Keratinocyte (primary cell): ENCODE data around the gene HPCAL4. TPM values are rescaled to one million over a fixed set of nuclear protein-coding genes. Genes with fewer than 3 reads are reported as not detected.

ENCODE experiments used
- DNase-seq: peaks from one replicate; pipeline ENCODE4 v3.0.0-alpha.2; 2011; ENCODE audit warnings: low read depth, missing footprints, low spot score
- FAIRE-seq: peaks from 2 replicates; lab custom pipeline; 2011; peaks lifted over from hg19 to GRCh38; lab: Jason Lieb, UNC
- H2AFZ ChIP-seq: 2 replicates; pipeline ENCODE4 v1.6.0; 2012; ENCODE audit warnings: low read length, control low read depth, inconsistent platforms; ENCODE audit not compliant: control insufficient read depth
- H3K27ac ChIP-seq: 2 replicates; pipeline ENCODE4 v1.5.1; 2011; ENCODE audit warnings: low read length; ENCODE audit not compliant: control insufficient read depth, insufficient read depth
- H3K27me3 ChIP-seq: 3 replicates; pipeline ENCODE4 v1.6.0; 2011; ENCODE audit warnings: low read length; ENCODE audit not compliant: control insufficient read depth, insufficient read depth; ENCODE audit errors: extremely low read depth
- H3K36me3 ChIP-seq, 2 experiments: 2 replicates in 1 of 2; 3 replicates in 1 of 2; pipeline ENCODE4 v1.5.1; 2011; ENCODE audit warnings: low read length in 2 of 2, mild to moderate bottlenecking in 1 of 2; ENCODE audit not compliant: control insufficient read depth in 2 of 2, insufficient read depth in 2 of 2; ENCODE audit errors: extremely low read depth in 1 of 2
- H3K4me1 ChIP-seq: 3 replicates; pipeline ENCODE4 v1.5.1; 2011; ENCODE audit warnings: low read length; ENCODE audit not compliant: control insufficient read depth, insufficient read depth; ENCODE audit errors: extremely low read depth
- H3K4me2 ChIP-seq: 3 replicates; pipeline ENCODE4 v1.6.0; 2011; ENCODE audit warnings: low read depth, low read length; ENCODE audit not compliant: control insufficient read depth, insufficient read depth; ENCODE audit errors: extremely low read depth
- H3K4me3 ChIP-seq, 3 experiments: fragments of 200-600 bp in 1 of 3; sonication (generic) in 1 of 3; 2 replicates in 2 of 3; 3 replicates in 1 of 3; pipeline ENCODE4 v1.5.1; 2011 to 2016; ENCODE audit warnings: low read length in 3 of 3, mild to moderate bottlenecking in 3 of 3, control low read depth in 2 of 3, inconsistent platforms in 1 of 3, low read depth in 1 of 3, mixed read lengths in 1 of 3, mixed run types in 1 of 3, moderate library complexity in 1 of 3; ENCODE audit not compliant: control insufficient read depth in 2 of 3, insufficient read depth in 2 of 3; ENCODE audit errors: extremely low read depth in 1 of 3
- H3K79me2 ChIP-seq: 2 replicates; pipeline ENCODE4 v1.6.0; 2012; ENCODE audit warnings: low read length; ENCODE audit not compliant: control insufficient read depth, insufficient read depth
- H3K9ac ChIP-seq: 3 replicates; pipeline ENCODE4 v1.6.0; 2011; ENCODE audit warnings: low read length; ENCODE audit not compliant: control insufficient read depth, insufficient read depth; ENCODE audit errors: extremely low read depth
- H3K9me1 ChIP-seq: 3 replicates; pipeline ENCODE4 v1.6.0; 2011; ENCODE audit warnings: low read length; ENCODE audit not compliant: control insufficient read depth, insufficient read depth; ENCODE audit errors: extremely low read depth
- H3K9me3 ChIP-seq: 2 replicates; pipeline ENCODE4 v1.5.1; 2012; ENCODE audit warnings: low read depth, low read length; ENCODE audit not compliant: control insufficient read depth
- H4K20me1 ChIP-seq: 3 replicates; pipeline ENCODE4 v1.6.0; 2011; ENCODE audit warnings: low read length; ENCODE audit not compliant: control insufficient read depth, insufficient read depth; ENCODE audit errors: extremely low read depth
- EZH2 ChIP-seq: IDR thresholded peaks from one replicate; pipeline ENCODE4 v1.6.1; 2012; ENCODE audit warnings: inconsistent platforms, mild to moderate bottlenecking, low read length, moderate library complexity
- dilution Hi-C: fragments of 300-500 bp; cut with MboI; formaldehyde crosslinking; loops from one replicate; pipeline ENCODE4 v1.7.0; 2020; ENCODE audit warnings: low sequenced_read_pairs; ENCODE audit not compliant: extremely low pct_ligation_motif_present
- polyA plus RNA-seq, 5 experiments: library from polyadenylated mRNA; depleted of rRNA in 3 of 5; stranded (reverse) in 3 of 5; stranded (forward) in 1 of 5; unstranded in 1 of 5; fragments of >200 nt; gene quantifications; 1 replicate in 1 of 5; 2 replicates in 3 of 5; 3 replicates in 1 of 5; pipeline versions ENCODE4 v1.2.1 to v1.2.3, GENCODE V29; 2011 to 2012; ENCODE audit warnings: missing spikeins in 2 of 5, low read depth in 1 of 5, low replicate concordance in 1 of 5
- TF ChIP-seq, protein P1 (sequence below), 3 experiments: IDR thresholded peaks in 1 of 3; conservative IDR thresholded peaks in 1 of 3; optimal IDR thresholded peaks in 1 of 3; 2 replicates in 2 of 3; 3 replicates in 1 of 3; pipeline versions ENCODE3 to v1.5.1; 2011; ENCODE audit warnings: low read length in 3 of 3, mild to moderate bottlenecking in 3 of 3, moderate library complexity in 2 of 3, control low read depth in 1 of 3, inconsistent platforms in 1 of 3; ENCODE audit not compliant: insufficient read depth in 2 of 3; ENCODE audit errors: extremely low read depth in 1 of 3

HPCAL4 gene
- polyA plus RNA-seq, 1 donor (not counting 4 experiments of a cell fraction or from before 2014, with no cell fraction given), result not detected

DNA sequence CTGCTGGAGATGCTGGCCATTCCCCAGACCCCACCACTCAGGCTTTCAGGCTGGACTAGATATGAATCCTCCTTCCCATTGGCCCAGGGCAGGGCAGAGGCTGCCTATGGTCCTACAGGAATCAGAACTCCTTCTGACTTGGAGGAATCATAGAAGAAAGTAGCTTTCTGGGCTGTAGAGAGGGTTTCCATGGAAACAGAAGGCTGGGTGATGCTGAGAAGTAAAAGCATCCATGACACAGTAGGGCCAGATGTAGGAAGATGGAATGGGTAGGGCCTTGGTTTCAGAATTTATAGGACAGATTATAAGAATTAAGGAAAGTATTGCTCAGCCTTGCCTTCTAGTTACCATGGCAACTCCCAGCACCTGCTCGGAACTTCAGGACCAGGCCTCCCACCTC, 28.4 kb downstream of the HPCAL4 start:
- Histone ChIP-seq H3K4me2 (no peak overlapping the region), H4K20me1 (no peaks in the 10 kb centered on the region), H3K9me3 (no peaks in the 10 kb centered on the region), H3K36me3 (no peaks in the 10 kb centered on the region), H3K9ac (no peak overlapping the region), H3K4me3 (no peak overlapping the region), H3K79me2 (no peaks in the 10 kb centered on the region), H3K27ac (no peak overlapping the region), H2AFZ (no peak overlapping the region), H3K4me1 (no peaks in the 10 kb centered on the region), H3K9me1 (no peaks in the 10 kb centered on the region), H3K27me3 (peaks cover 20% of the 10 kb centered on the region)
- TF ChIP-seq, protein P1, sequence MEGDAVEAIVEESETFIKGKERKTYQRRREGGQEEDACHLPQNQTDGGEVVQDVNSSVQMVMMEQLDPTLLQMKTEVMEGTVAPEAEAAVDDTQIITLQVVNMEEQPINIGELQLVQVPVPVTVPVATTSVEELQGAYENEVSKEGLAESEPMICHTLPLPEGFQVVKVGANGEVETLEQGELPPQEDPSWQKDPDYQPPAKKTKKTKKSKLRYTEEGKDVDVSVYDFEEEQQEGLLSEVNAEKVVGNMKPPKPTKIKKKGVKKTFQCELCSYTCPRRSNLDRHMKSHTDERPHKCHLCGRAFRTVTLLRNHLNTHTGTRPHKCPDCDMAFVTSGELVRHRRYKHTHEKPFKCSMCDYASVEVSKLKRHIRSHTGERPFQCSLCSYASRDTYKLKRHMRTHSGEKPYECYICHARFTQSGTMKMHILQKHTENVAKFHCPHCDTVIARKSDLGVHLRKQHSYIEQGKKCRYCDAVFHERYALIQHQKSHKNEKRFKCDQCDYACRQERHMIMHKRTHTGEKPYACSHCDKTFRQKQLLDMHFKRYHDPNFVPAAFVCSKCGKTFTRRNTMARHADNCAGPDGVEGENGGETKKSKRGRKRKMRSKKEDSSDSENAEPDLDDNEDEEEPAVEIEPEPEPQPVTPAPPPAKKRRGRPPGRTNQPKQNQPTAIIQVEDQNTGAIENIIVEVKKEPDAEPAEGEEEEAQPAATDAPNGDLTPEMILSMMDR (optimal IDR thresholded peaks at IDR 0.05 in 1 of 3, IDR thresholded peaks at IDR 0.05 in 1 of 3, conservative IDR thresholded peaks at IDR 0.05 in 1 of 3; ENCODE audit: extremely low read depth in 1 of 3, insufficient read depth in 2 of 3, low read length in 3 of 3), result no peak
- TF ChIP-seq EZH2, result no peak
- FAIRE-seq, result no peak
- dilution Hi-C loops, result no loop called here
- no peak for DNase-seq

DNA sequence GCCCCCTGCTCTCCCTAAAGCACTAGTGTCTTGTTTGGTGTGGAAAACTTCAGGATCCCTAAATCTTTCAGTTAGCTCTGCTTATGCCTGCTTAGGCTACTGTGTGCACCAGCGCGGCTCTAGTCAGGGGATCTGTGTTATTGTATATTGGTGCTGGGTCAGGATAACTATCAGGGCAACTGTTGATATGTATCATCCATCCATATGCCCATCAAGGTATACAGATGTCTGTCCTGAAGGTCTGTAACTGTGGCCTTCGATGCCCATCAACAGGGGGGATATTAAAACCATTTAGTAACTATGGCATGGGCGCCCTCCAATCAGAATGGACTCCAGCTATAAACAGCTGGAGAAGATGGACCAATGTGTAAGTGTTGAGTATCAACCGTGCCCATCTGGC, 31.7 kb downstream of the HPCAL4 start:
- Histone ChIP-seq H3K9me3 (no peaks in the 10 kb centered on the region), H3K27me3 (peaks cover 10% of the 10 kb centered on the region), H3K4me2 (no peak overlapping the region), H3K9ac (no peak overlapping the region), H3K27ac (no peak overlapping the region), H3K4me3 (no peak overlapping the region), H4K20me1 (no peaks in the 10 kb centered on the region), H3K79me2 (no peaks in the 10 kb centered on the region), H3K4me1 (no peaks in the 10 kb centered on the region), H3K9me1 (no peaks in the 10 kb centered on the region), H3K36me3 (no peaks in the 10 kb centered on the region), H2AFZ (no peak overlapping the region)
- dilution Hi-C loops, result no loop called here
- no peak for TF ChIP-seq EZH2
- TF ChIP-seq, protein P1 (optimal IDR thresholded peaks at IDR 0.05 in 1 of 3, IDR thresholded peaks at IDR 0.05 in 1 of 3, conservative IDR thresholded peaks at IDR 0.05 in 1 of 3; ENCODE audit: extremely low read depth in 1 of 3, insufficient read depth in 2 of 3, low read length in 3 of 3), result no peak
- FAIRE-seq (no peak), DNase-seq (no peak)
